Stimulated activated CD8-positive, alpha-beta memory T cell treated with anti-CD3 and anti-CD28 coated beads, Interleukin-12 subunit alpha, Interleukin-12 subunit beta, amount 100 ng/mL, for 4 hours (primary cell): ENCODE measurements around the gene EFCAB9.

Experiments
- DNase-seq: peaks from one replicate; pipeline ENCODE4 v3.0.0-alpha.2; 2020; ENCODE audit warnings: low read depth

Gene EFCAB9

GRCh38 chr5:172243302-172243701 is 49.3 kb downstream of the EFCAB9 start:
- no peak for DNase-seq

GRCh38 chr5:172245046-172245445 is 51.1 kb downstream of the EFCAB9 start:
- DNase-seq = no peak

GRCh38 chr5:172245703-172246125 is 51.7 kb downstream of the EFCAB9 start:
- DNase-seq = no peak

GRCh38 chr5:172248637-172249036 is 54.7 kb downstream of the EFCAB9 start:
- no peak for DNase-seq

- DNase-seq = no peak
These were observed 57.4 kb downstream of the EFCAB9 start for GRCh38 chr5:172251419-172251818.

- no peak for DNase-seq
These were observed 58.5 kb downstream of the EFCAB9 start for GRCh38 chr5:172252501-172252900.
